NCI-H2081 (cell line): ENCODE measurements around the gene FAM120B.
A peak's percentile ranks its signal among the peaks of the same experiment; 100 is the strongest.
"Not testable (repeated sequence)": the region's sequence is repeated elsewhere in the genome, so short reads cannot be mapped to it uniquely, and the experiment has no call there.

Experiments used
- DNase-seq, 2 experiments: peaks; one replicate each; lab custom pipeline; 2025; lab: John Stamatoyannopoulos, UW

Gene FAM120B

DNA sequence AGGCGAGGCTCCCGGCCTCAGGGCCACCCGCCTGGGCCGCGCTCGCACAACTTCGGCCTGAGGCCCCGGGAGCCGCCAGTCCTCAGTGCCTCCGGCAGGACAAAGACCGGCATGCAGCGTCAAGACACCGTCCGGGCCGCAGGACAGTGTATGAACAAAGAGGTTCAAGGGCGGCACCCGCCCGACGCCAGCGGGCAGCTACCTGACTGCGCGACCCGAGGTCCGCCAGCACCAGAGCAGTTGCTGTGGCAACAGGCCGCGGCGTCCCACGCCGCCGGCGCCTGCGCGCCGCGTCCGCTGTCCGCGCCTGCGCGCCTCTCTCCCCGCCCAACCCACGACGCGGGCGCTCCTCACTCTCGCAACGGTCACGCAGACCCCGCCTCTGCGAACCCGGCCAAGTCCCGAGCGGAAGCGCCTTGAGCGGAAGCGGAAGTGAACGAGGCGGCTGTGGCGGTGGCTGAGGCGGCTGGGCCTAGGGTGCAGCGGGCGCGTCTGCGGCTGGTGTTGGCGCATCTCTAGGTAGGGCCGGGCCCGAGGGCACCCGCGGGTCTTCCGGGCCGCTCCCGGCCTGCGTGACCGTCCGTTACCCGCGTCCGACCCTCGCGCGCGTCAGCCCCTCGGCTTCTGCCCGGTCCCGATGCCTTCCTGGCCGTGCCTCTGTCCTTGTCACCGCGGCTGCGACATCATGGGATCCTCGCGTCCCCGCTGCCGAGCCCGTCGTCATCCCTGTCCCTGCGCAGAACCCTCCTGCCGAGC is at the start of gene FAM120B:
Gene FAM120B, plus strand, starts transcription at position 435 of the 756 bp plus-strand sequence. CDS start 10,633 bp downstream, outside the sequence.
- DNase-seq = peak; percentile 91

DNA sequence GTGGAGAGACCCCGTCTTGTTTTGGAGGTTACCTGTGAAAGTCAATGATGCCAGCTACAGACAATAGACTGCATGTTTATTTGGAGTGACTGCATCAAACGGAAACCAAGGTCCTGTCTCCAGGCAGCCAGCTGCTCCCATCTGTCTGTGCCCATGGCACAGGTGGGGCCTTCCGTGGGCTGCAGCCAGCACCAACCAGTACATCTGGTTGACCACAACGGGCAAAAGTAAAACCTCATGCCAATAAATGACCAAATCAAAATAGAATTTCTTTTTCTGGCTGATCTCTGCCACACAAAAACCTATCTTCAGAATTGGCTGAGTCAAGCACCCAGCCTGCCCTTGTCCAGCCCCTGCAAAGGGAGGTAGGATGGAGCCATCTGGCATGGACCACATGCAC is 49.2 kb upstream of the FAM120B start:
- DNase-seq = no peak

DNA sequence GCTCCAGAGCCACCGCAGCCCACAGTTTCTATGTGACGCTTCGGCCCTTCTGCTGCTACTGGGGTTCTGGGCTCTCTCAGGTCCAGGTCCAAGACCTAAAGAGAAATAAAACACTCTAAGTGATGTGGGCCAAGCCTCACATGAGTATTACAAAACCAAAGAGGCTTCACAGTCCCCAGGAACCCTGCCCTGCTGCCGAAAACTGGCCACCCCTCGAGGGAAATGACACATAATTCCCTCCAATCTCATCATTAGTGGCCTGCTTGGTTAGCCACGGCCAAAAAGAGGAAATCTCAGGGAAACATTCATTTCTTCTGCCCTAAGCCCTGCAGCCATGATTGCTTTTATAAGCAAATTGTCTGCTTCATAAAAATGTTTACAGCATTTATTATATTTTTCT is 48.2 kb upstream of the FAM120B start:
- DNase-seq = no peak

DNA sequence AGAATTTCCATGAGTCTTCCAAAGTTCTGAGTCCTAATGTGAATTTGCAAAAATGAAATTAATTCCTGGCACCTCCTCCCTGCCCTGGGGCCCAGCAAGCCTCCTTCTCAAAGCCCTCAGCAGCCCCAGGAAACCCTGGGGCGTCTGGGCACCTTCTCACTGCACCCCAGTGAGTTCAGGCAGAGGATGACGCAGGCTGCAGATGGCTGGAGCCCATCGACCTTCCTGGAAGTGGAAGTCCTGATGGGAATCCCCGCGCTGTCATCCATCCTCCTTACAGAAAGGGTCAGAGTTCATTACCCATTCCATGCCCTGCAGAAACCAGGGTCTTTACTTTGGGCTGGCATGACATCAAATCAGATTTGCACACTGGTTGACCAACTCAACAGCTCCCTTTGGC is 47.3 kb upstream of the FAM120B start:
- no peak for DNase-seq

GRCh38 chr6:170260686-170261085 is 45.9 kb upstream of the FAM120B start:
- no peak for DNase-seq

DNA sequence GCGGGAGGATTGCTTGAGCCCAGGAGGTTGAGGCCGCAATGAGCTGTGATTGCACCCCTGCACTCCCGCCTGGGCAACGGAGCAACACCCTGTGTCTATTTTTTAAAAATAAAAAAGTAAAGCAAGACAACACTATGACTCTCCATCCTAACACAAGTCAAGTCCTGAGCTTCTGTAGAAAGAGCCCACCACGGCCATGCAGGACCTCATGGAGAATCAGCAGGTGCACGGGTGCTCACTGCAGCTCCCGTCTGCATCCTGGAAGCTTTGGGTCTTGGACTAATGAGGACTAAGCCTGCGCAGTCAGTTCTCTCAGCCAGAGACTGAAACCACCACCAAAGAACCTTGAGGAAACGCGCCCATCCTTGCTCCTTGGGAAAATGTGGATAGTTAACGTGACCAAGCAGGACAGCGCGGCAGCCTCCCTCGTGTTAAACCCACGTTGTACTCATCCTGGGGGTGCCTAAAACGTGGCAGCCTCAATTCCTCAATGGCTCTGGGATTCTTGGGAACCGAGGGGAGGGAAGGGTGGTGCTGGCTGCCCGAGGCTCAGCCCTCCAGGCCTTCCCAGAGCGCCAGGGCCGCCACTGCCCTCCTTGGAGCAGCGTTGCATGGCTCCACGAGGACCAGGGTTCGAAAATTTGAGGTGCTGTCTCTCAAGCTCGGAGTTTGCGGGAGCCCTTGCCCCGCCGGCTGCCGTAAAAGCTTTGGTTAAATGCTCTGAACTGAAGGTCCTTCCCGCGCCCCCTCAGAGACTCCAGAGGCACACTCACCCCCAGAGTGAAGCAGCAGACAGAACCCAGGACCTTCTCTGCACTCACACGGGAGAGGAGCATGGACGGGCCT is 44.7 kb upstream of the FAM120B start:
- no peak for DNase-seq

DNA sequence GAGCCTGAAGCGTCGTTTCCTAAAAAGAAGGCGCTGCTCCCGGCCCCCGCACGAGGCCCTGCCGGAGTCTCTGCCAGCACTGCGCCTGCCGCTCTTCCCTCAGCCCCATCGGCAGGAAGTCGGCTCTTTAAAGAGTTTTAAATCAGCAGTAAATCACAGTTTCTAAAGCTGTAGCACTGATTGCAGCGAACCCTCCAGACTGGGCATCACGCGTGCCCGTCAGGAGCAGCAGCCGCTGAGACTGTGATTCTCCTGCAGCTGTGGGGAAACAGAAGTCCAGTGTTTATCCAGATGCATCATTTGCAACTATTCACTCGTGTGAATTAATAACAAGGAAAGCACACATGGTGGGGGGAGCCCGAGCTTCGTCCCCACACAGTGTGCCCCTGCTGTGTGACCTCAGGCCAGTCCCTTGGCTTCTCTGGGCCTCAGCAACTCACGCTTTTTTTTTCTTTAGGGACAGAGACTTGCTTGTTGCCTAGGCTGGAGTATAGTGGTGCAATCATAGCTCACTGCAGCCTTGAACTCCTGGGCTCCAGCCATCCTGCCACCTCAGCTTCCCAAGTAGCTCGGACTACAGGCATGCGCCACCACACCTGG is 44.0 kb upstream of the FAM120B start:
- no peak for DNase-seq

DNA sequence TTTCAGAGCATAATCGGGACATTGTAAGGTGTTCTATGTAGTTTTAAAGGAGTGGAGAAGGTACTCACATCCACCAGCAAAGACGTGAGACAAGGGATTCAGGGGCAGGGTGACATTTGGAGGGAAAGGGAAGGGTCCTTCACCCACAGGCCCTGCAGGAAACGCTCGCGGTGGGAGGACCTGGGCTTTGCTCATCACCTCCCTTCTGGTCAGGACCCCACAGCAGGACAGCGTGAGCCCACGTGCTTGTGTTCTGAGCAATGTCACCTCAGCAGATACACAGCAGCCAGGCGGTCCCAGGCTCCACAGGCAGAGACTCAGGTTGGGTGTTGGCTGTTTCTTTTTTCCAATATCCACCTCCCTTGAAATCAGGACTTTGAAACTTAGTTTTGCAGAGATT is 43.1 kb upstream of the FAM120B start:
- DNase-seq = no peak

GRCh38 chr6:170264086-170264485 is 42.5 kb upstream of the FAM120B start:
- DNase-seq = no peak

DNA sequence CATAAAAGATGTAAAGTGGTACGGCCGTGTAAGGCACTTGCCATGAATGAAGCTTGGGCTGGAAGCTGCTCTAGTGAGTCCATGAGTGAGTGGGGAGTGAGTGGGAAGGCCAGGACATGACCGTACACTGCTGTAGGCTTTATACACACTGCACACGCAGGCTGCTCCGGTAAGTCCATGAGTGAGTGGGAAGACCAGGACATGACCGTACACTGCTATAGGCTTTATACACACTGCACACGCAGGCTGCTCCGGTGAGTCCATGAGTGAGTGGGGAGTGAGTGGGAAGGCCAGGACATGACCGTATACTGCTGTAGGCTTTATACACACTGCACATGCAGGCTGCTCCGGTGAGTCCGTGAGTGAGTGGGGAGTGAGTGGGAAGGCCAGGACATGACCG is 41.9 kb upstream of the FAM120B start:
- not testable (repeated sequence) for DNase-seq

DNA sequence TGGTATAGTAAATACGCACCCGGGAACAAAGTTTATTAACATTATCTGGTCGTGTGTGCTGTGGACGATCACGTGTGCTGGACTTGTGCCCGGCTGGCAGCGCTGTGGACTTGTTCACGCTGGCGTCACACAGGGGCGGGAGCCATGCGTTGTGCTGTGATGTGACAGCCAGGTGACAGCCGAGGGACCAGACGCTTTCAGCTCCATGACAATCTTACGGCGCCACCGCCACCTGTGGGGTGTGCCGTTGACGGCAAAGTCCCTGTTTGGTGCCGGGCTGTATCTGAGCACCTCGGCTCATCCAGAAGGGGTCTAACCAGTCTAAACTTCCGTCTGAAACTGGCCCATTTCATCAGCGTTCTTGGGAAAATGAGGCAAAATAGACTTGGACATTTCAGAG is 40.9 kb upstream of the FAM120B start:
- DNase-seq = peak; percentile 47 to 80

- peak; percentile 16 to 27 for DNase-seq
These were observed 40.3 kb upstream of the FAM120B start for GRCh38 chr6:170266061-170266825.

DNA sequence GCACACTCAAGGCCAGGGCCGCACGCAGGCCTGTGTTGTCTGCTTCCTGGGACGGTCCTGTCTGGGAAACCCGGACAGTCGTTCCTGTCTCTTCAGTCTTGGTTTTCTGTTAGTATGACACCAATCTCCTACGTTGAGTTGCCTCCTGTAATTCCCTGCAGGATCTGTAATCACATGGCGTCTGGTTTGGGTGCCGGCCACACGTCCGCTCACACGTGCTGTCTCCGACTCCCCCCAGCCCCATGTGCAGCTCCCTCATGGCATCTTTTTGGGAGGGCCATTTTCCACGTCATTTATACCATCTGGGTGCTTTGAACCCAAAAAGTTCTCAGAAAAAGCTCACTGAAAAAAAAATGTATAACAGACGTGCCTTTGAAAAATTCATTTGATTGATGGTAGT is 38.9 kb upstream of the FAM120B start:
- DNase-seq = no peak

DNA sequence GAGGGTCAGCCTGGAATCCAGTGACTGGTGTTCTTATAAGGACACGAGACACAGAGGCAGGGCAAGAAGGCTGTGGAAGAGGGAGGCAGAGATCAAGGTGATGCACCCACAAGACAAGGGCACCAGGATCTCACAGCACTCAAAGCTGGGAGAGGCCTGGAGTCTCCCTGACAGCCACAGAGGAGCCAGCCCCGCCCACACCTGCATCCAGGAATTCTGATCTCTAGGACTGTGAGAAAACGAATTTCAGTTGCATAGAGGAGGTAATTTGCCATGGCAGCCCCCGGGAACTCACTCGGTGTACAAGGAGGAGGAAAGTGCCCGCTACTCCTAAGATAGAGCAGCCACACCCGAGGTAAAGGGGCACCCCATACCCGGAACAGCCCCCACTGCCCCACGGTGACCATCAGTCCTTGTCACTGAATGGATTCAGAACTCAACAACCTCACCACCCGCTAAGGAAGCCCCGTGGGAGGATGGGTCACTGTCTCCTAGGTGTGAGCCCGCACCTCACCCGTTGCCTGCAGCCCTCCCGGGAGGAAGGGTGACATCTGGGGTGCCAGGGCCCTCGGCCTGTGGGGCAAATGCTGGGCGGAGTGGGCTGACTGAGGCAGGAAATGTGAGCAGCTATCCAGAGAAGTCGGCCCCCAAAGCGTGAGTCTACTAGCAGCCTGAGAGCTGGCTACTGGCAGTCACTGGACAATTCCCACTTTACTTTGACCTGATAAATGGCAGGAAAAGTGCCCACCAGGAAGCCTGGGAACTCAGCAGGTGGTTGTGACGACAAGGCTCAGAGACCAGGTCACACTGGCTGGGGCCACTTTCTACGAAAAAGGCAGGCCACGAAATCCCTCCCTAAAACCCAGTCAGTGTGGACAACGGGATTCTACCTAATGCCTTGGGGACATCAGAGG is 38.1 kb upstream of the FAM120B start:
- no peak for DNase-seq

GRCh38 chr6:170269151-170269845 is 37.3 kb upstream of the FAM120B start:
- DNase-seq = peak; percentile 76 to 89

DNA sequence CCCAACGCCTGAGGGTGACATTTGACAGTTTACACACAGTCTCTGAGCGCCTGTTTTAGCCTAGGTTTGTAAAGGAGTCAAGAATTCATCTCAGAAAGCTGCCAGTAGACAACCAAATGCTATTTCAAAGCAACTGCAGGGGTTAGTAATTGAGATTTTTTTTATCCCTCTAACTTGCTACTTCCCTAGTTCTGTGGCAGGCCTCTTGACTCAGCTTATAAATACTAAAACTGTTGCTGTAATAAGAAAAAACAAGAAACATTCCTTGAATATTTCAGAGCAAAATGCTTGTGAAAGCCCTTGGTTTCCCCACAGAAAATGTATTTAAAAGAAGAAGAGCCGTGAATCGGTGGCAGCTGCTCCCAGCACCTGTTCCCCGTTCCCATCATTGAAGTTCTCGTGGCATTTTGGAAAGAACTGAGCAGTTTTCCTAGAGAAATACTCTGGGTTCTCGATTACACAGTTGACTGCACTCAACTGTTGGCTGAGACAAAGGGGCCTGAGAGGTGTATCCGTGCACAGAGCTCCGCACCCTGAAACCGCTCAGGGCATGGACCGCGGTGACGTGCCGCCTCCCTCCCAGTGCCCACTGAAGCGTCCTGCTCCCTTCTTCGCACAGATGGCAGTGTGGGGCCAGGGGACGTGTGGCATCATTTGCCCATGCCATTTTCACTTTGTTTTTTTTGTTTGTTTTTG is 36.6 kb upstream of the FAM120B start:
- peak in 1 of 2 experiments; percentile 18 for DNase-seq

GRCh38 chr6:170270984-170271593 is 35.5 kb upstream of the FAM120B start:
- DNase-seq = no peak

GRCh38 chr6:170271771-170272314 is 34.7 kb upstream of the FAM120B start:
- no peak for DNase-seq
